K562 (cell line): ENCODE results near the gene ARHGEF1. TPM values are rescaled to one million over a fixed set of nuclear protein-coding genes. Genes with fewer than 3 reads are reported as not detected.
A peak's percentile ranks its signal among the peaks of the same experiment; 100 is the strongest.

Source experiments
- ATAC-seq: fragments of 200-7000 bp; cut with Tn5 transposase; 3 replicates; pipeline ENCODE4 v1.9.1; 2020; ENCODE audit warnings: moderate library complexity
- BruUV-seq: library from RNA; stranded (reverse); fragments of 400-500 nt; replicated peaks from 2 replicates; lab custom pipeline; 2021; lab: Mats Ljungman, UMichigan
- CTCF ChIA-PET: fragments of 300-600 bp; formaldehyde crosslinking; extraction: SDS; loops from one replicate; lab custom pipeline; 2021; ENCODE audit warnings: low intra/inter-chr PET ratio; lab: Yijun Ruan, JAX
- POLR2A ChIA-PET: fragments of 300-600, 350-650 bp; sonication (Branson Sonifier 250); formaldehyde crosslinking; extraction: SDS; loops from one replicate; lab custom pipeline; 2021; ENCODE audit warnings: antibody characterized with exemption, inconsistent platforms; lab: Yijun Ruan, JAX
- DNase-seq, 4 experiments: peaks; one replicate each; pipeline versions ENCODE4 v3.0.0 to v3.0.0-alpha.2; 2011 to 2018; ENCODE audit warnings: low spot score in 3 of 4, mixed read lengths in 3 of 4; ENCODE audit errors: extremely low read depth in 1 of 4
- FAIRE-seq: peaks from 2 replicates; lab custom pipeline; 2011; peaks lifted over from hg19 to GRCh38; lab: Jason Lieb, UNC
- H2AFZ ChIP-seq: 2 replicates; pipeline ENCODE4 v1.6.0; 2011; ENCODE audit warnings: low read depth, low read length, control low read depth, inconsistent platforms
- H3K27ac ChIP-seq: fragments of 200-600 bp; 3 replicates; pipeline ENCODE4 v1.8.0; 2011; ENCODE audit warnings: low read depth, mild to moderate bottlenecking, control low read depth, inconsistent platforms, low read length, moderate library complexity, mixed read lengths; ENCODE audit errors: extremely low read depth
- H3K27me3 ChIP-seq, 2 experiments: fragments of 300-600 bp in 1 of 2; 2 replicates in 1 of 2; 3 replicates in 1 of 2; pipeline versions ENCODE4 v1.6.0 to v1.8.0; 2011; ENCODE audit warnings: inconsistent platforms in 2 of 2, low read length in 2 of 2, mild to moderate bottlenecking in 1 of 2, mixed read lengths in 1 of 2, moderate library complexity in 1 of 2; ENCODE audit not compliant: control insufficient read depth in 2 of 2, insufficient read depth in 2 of 2
- H3K36me3 ChIP-seq: fragments of 300-600 bp; 3 replicates; pipeline ENCODE4 v1.8.0; 2011; ENCODE audit warnings: mild to moderate bottlenecking, low read length, inconsistent platforms; ENCODE audit not compliant: control insufficient read depth, insufficient read depth
- H3K4me1 ChIP-seq, 2 experiments: fragments of 200-600 bp in 1 of 2; replicated peaks in 1 of 2; 2 replicates in 1 of 2; 3 replicates in 1 of 2; pipeline versions ENCODE4 v1.5.1 to v1.8.0; 2011; ENCODE audit warnings: inconsistent platforms in 2 of 2, low read length in 2 of 2, mild to moderate bottlenecking in 1 of 2, mixed read lengths in 1 of 2, moderate library complexity in 1 of 2; ENCODE audit not compliant: control insufficient read depth in 2 of 2, insufficient read depth in 2 of 2
- H3K4me2 ChIP-seq: 2 replicates; pipeline ENCODE4 v1.6.1; 2011; ENCODE audit warnings: low read length, control low read depth, inconsistent platforms, mixed read lengths; ENCODE audit not compliant: insufficient read depth
- H3K4me3 ChIP-seq: fragments of 200-600 bp; sonication (generic), shearing (Covaris generic); 2 replicates; pipeline ENCODE4 v1.5.1; 2016; ENCODE audit warnings: control low read depth, inconsistent platforms
- H3K79me2 ChIP-seq: fragments of 200-600 bp; 3 replicates; pipeline ENCODE4 v1.8.0; 2011; ENCODE audit warnings: low read length, inconsistent platforms; ENCODE audit not compliant: control insufficient read depth, insufficient read depth
- H3K9ac ChIP-seq, 2 experiments: 2 replicates each; pipeline versions ENCODE4 v1.6.0 to v1.6.1; 2011; ENCODE audit warnings: low read depth in 2 of 2, low read length in 2 of 2, control low read depth in 1 of 2, inconsistent platforms in 1 of 2, mild to moderate bottlenecking in 1 of 2, mixed read lengths in 1 of 2; ENCODE audit not compliant: insufficient read depth in 1 of 2
- H3K9me1 ChIP-seq: one replicate; pipeline ENCODE4 v1.6.0; 2011; ENCODE audit warnings: inconsistent platforms, mild to moderate bottlenecking, low read length, moderate library complexity; ENCODE audit not compliant: control insufficient read depth, insufficient read depth
- H3K9me3 ChIP-seq: replicated peaks from 2 replicates; pipeline ENCODE4 v1.5.1; 2011; ENCODE audit warnings: low read depth, low read length, inconsistent platforms; ENCODE audit not compliant: control insufficient read depth, insufficient read depth
- H4K20me1 ChIP-seq: replicated peaks from 2 replicates; pipeline ENCODE4 v1.6.1; 2011; ENCODE audit warnings: low read length, inconsistent platforms, mixed read lengths; ENCODE audit not compliant: control insufficient read depth, insufficient read depth
- EHMT2 ChIP-seq: fragments of 450-650 bp; IDR thresholded peaks from 2 replicates; pipeline ENCODE4 v1.6.1; 2018; ENCODE audit warnings: antibody characterized with exemption
- GATAD2A ChIP-seq: fragments of 450-650 bp; IDR thresholded peaks from 2 replicates; pipeline ENCODE4 v1.6.1; 2017
- NR2C1 ChIP-seq, 2 experiments: fragments of 450-650 bp; IDR thresholded peaks; 2 replicates each; pipeline ENCODE4 v1.6.1; 2017; ENCODE audit warnings: mild to moderate bottlenecking in 2 of 2, antibody characterized with exemption in 1 of 2, inconsistent platforms in 1 of 2, missing compliant biosample characterization in 1 of 2, missing genetic modification characterization in 1 of 2
- POLR2G ChIP-seq: fragments of 200-400 bp; formaldehyde crosslinking; IDR thresholded peaks from 2 replicates; pipeline ENCODE4 v1.6.1; 2017; ENCODE audit warnings: low read depth, mild to moderate bottlenecking, antibody characterized with exemption, low read length, moderate library complexity
- RBM25 ChIP-seq: fragments of 200-400 bp; formaldehyde crosslinking; IDR thresholded peaks from 2 replicates; pipeline ENCODE4 v1.6.1; 2018; ENCODE audit warnings: low read length, low read depth, moderate library complexity; ENCODE audit not compliant: severe bottlenecking
- STAT5A ChIP-seq: IDR thresholded peaks from 2 replicates; pipeline ENCODE4 v1.6.1; 2012; ENCODE audit warnings: low read length, inconsistent platforms, borderline replicate concordance
- ZC3H4 ChIP-seq: sonication (generic); formaldehyde crosslinking; IDR thresholded peaks from 2 replicates; pipeline ENCODE4 v1.9.0; 2021; ENCODE audit warnings: missing genetic modification reagents, borderline replicate concordance
- ZNF143 ChIP-seq: sonication (generic); formaldehyde crosslinking; IDR thresholded peaks from 2 replicates; pipeline ENCODE4 v1.9.0; 2022; ENCODE audit warnings: mild to moderate bottlenecking, missing genetic modification reagents
- ZNF583 ChIP-seq: fragments of 250-450 bp; sonication (Bioruptor Pico); IDR thresholded peaks from 2 replicates; pipeline ENCODE4 v1.4.0; 2020
- ZNF644 ChIP-seq: fragments of 200-800 bp; sonication (Bioruptor generic); IDR thresholded peaks from 2 replicates; pipeline ENCODE4 v1.6.1; 2016; ENCODE audit warnings: low read depth, missing genetic modification characterization, missing compliant biosample characterization
- WGBS: fragments of 100-300 bp; shearing (Covaris generic); methylation state at CpG from one replicate; pipeline ENCODE4 v1.1.6; 2016; ENCODE audit warnings: low coverage, mixed read lengths; ENCODE audit not compliant: insufficient coverage; ENCODE audit errors: missing lambda C conversion rate; 5-methylcytosine and 5-hydroxymethylcytosine counted together
- in situ Hi-C: fragments of 300-500 bp; cut with MboI; formaldehyde crosslinking; loops from 4 replicates; pipeline ENCODE4 v1.15.0; 2018; ENCODE audit warnings: inconsistent platforms, mixed read lengths
- intact Hi-C: fragments of 100-400 bp; cut with micrococcal nuclease; formaldehyde crosslinking; loops from 2 replicates; pipeline ENCODE4 v1.14.2; 2022
- polyA plus RNA-seq, 8 experiments: library from polyadenylated mRNA; depleted of rRNA in 4 of 8; stranded (reverse) in 5 of 8; unstranded in 3 of 8; fragments of >200 nt; fragmentation: Nextera tagmentation in 2 of 8; fragmentation: Illumina TruSeq in 1 of 8; extraction: Ambion mirVana in 2 of 8; extraction: Trizol in 1 of 8; gene quantifications; 2 replicates each; pipeline versions ENCODE4 v1.2.1 to v1.2.3, GENCODE V29; 2011 to 2014; ENCODE audit warnings: inconsistent platforms in 1 of 8, missing spikeins in 1 of 8
- total RNA-seq, 7 experiments: library from RNA; depleted of rRNA in 6 of 7; stranded (reverse); fragments of >200 nt in 6 of 7; fragmentation: Illumina TruSeq in 2 of 7; extraction: Trizol in 2 of 7; gene quantifications; 2 replicates each; pipeline versions ENCODE4 v1.2.1 to v1.2.3, GENCODE V29; 2011 to 2021; ENCODE audit warnings: low replicate concordance in 1 of 7
- TF ChIP-seq, protein P1 (sequence below): fragments of 250-450 bp; sonication (Bioruptor Pico); IDR thresholded peaks from 2 replicates; pipeline ENCODE4 v1.5.0; 2021; ENCODE audit warnings: mild to moderate bottlenecking, moderate library complexity
- TF ChIP-seq, protein P2 (sequence below): sonication (generic); formaldehyde crosslinking; IDR thresholded peaks from 2 replicates; pipeline ENCODE4 v1.8.0; 2022; ENCODE audit warnings: mild to moderate bottlenecking, missing genetic modification reagents
- TF ChIP-seq, protein P3 (sequence below): fragments of 450-650 bp; formaldehyde crosslinking; IDR thresholded peaks from 2 replicates; pipeline ENCODE4 v1.4.0; 2020; ENCODE audit warnings: mild to moderate bottlenecking, moderate library complexity
- TF ChIP-seq, protein P4 (sequence below): fragments of 450-650 bp; formaldehyde crosslinking; IDR thresholded peaks from 2 replicates; pipeline ENCODE4 v1.4.0; 2020; ENCODE audit warnings: mild to moderate bottlenecking

ARHGEF1 gene
- total and polyA plus RNA-seq, 9 of the 15 experiments (the other 6 are each of a cell fraction or from before 2014, with no cell fraction given), result 1.9 to 149 (median 29.8) TPM

DNA sequence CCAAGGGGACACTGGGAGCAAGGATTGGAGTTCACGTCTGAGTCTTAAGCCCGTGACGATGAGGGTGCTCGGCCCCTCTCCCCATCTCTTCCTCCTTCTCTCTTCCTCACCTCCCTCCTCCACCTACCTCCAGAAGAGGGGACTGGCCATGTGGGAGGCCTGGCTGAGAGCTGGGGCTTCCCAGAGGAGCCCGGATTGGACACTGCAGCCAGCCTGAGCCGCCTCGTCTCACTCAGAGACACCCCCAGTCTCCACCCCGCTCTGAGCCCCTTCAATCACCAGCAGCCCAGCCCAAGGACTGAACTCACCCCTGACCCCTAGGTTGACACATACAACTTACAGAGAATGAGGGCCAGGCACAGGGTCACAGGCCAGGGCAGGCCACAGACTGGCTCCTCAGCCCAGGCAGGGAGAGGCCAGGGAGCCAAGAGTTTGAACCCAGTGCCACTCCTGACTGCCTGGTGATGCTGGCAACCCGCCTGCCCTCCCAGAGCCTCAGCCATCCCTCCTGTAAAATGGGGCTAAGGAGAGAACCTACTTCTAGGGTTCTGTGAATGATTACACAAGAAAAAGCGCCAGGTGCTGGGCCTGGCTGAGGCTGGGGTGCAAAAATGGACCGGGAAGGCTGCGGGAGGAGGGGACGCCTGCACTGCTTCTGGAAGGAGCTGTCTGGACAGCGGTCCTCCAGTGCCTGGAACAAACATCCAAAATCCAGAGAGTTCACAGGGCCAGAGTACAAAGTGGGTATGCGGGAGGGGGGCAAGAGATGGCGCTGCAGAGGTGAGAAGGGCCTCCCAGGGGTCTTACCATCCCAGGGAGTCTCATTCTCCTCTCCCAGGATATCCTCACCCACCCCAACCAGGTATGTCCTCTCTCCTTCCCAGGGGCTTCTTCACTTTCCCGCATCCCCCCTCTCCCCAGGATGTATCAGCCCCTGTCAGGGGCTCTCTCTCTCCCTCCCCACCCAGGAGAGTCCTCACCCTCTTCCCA, 4.8 kb upstream of the ARHGEF1 start:
- peak overlapping the region; percentile 60 for H3K27ac ChIP-seq
- no peaks in the 10 kb centered on the region for H3K27me3 ChIP-seq
- ATAC-seq (peak; percentile 13), DNase-seq (peak in 1 of 4 experiments; percentile 51), FAIRE-seq (peak; percentile 67)
- no peaks in the 10 kb centered on the region for H4K20me1 ChIP-seq
- H3K4me1 ChIP-seq, result peaks cover 34 to 60% of the 10 kb centered on the region in 2 experiments
- H3K9ac ChIP-seq, result peak overlapping the region; percentile 31 to 86; a peak in 3 of 4 replicates
- ChIA-PET CTCF (no interaction called here), POLR2A (interaction anchor here (1.7 kb wide), 1 partner anchor 15 kb away, joined by 5 read pairs; no protein-coding TSS in a partner anchor)
- peak overlapping the region; percentile 32; the same call in 1 of the 2 replicates for H3K4me2 ChIP-seq
- H3K79me2 ChIP-seq, result peaks cover under 1% of the 10 kb centered on the region; the same call in 1 of the 3 replicates
- WGBS, result 48% methylated on average over 11 of the region's 17 CpGs
- H3K4me3 ChIP-seq, result no peak overlapping the region
- no peaks in the 10 kb centered on the region for H3K9me3 ChIP-seq
- H3K9me1 ChIP-seq, result no peaks in the 10 kb centered on the region
- in situ Hi-C loops (no loop called here), intact Hi-C loops (no loop called here)
- no peaks in the 10 kb centered on the region for H3K36me3 ChIP-seq
- no TSS peak for BruUV-seq
- H2AFZ ChIP-seq, result peak overlapping the region; percentile 86
- TF ChIP-seq ZNF644 (no peak), ZC3H4 (CRISPR knock-in tag) (no peak), NR2C1 (IDR thresholded peaks at IDR 0.05) (peak; percentile 70), NR2C1 (tag; IDR thresholded peaks at IDR 0.05) (no peak), ZNF143 (no peak), ZNF583 (CRISPR knock-in tag) (0 out of 2 replicates have a peak, but pooled peaks have one; percentile 34), EHMT2 (no peak), POLR2G (0 out of 2 replicates have a peak, but pooled peaks have one; percentile 32), GATAD2A (no peak), STAT5A (no peak), RBM25 (peak; percentile 28)
- TF ChIP-seq, protein P1, sequence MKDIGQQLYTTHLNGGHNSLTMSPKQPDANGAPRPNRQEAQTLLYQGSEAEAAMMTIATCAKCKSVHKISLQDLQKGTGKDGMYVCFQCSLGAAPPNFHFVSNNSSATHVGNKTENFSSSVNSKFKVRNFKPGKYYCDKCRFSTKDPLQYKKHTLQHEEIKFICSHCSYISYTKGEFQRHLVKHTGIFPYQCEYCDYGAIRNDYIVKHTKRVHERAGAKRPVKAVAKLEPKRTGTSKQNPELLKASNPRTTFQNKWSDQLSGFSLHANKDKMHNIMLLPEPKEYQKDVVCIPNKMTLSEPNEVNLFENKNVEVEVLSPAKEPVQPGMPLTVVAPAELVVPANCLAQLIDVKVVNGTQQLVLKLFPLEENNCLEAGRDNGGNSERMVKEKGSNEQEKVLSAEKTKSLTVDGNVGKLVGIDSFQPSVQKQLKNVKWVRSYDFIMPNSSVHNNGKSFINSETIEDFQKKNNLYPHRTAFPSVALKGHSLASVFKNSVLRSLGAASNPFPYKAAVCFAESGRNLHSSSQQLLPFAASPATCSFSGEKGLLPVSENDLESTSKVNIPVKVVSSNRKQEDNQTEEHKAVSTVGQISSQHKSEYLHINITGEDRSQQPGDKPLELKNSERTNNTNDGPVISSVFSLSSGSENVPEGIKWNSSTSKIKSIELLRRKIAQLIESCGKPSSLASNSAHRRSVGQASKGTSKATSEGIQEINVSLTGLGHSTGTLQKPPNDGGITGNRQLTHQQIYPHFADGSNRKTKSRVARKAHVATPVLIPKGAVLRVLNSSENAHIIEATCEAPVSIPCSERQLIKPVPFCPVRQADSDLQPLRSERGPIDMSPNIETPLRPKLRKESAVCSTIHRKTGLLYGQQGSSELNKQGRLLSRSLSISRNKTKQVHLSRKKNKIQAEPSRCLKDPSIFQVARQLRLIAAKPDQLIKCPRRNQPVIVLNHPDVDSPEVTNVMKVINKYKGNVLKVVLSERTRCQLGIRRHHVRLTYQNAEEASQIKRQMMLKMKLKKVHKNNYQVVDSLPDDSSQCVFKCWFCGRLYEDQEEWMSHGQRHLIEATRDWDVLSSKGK (CRISPR knock-in tag), result no peak
- TF ChIP-seq, protein P2, sequence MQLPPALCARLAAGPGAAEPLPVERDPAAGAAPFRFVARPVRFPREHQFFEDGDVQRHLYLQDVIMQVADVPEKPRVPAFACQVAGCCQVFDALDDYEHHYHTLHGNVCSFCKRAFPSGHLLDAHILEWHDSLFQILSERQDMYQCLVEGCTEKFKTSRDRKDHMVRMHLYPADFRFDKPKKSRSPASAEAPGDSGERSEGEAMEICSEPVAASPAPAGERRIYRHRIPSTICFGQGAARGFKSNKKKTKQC, result no peak
- TF ChIP-seq, protein P3, sequence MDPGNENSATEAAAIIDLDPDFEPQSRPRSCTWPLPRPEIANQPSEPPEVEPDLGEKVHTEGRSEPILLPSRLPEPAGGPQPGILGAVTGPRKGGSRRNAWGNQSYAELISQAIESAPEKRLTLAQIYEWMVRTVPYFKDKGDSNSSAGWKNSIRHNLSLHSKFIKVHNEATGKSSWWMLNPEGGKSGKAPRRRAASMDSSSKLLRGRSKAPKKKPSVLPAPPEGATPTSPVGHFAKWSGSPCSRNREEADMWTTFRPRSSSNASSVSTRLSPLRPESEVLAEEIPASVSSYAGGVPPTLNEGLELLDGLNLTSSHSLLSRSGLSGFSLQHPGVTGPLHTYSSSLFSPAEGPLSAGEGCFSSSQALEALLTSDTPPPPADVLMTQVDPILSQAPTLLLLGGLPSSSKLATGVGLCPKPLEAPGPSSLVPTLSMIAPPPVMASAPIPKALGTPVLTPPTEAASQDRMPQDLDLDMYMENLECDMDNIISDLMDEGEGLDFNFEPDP (CRISPR knock-in tag), result no peak
- TF ChIP-seq, protein P4, sequence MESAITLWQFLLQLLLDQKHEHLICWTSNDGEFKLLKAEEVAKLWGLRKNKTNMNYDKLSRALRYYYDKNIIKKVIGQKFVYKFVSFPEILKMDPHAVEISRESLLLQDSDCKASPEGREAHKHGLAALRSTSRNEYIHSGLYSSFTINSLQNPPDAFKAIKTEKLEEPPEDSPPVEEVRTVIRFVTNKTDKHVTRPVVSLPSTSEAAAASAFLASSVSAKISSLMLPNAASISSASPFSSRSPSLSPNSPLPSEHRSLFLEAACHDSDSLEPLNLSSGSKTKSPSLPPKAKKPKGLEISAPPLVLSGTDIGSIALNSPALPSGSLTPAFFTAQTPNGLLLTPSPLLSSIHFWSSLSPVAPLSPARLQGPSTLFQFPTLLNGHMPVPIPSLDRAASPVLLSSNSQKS (CRISPR knock-in tag), result no peak
